AG04450 (cell line): ENCODE measurements around the gene CSH1. TPM values are rescaled to one million over a fixed set of nuclear protein-coding genes. Genes with fewer than 3 reads are reported as not detected.
A peak's percentile ranks its signal among the peaks of the same experiment; 100 is the strongest.
"Not testable (repeated sequence)": the region's sequence is repeated elsewhere in the genome, so short reads cannot be mapped to it uniquely, and the experiment has no call there.

Source experiments
- CTCF ChIA-PET: fragments of 300-600, 350-600 bp; formaldehyde crosslinking; extraction: SDS; loops from one replicate; lab custom pipeline; 2022; ENCODE audit warnings: antibody characterized with exemption, inconsistent platforms; lab: Charles Lee
- POLR2A ChIA-PET: fragments of 350-600 bp; formaldehyde crosslinking; extraction: SDS; loops from one replicate; lab custom pipeline; 2021; ENCODE audit warnings: antibody characterized with exemption, inconsistent platforms; lab: Yijun Ruan, JAX
- DNase-seq: peaks from one replicate; pipeline ENCODE4 v3.0.0-alpha.2; 2011; ENCODE audit warnings: low read depth, low spot score
- H3K27ac ChIP-seq: one replicate; pipeline ENCODE4 v1.5.1; 2012; ENCODE audit warnings: low read depth, low read length, control low read depth
- H3K27me3 ChIP-seq: one replicate; pipeline ENCODE4 v1.6.0; 2012; ENCODE audit warnings: low read length; ENCODE audit not compliant: control insufficient read depth, insufficient read depth
- H3K4me3 ChIP-seq: 2 replicates; pipeline ENCODE4 v1.5.1; 2011; ENCODE audit warnings: mild to moderate bottlenecking, low read depth, low read length, control low read depth
- H3K9me3 ChIP-seq: 2 replicates; pipeline ENCODE4 v1.5.1; 2012; ENCODE audit warnings: low read length; ENCODE audit not compliant: control insufficient read depth, insufficient read depth
- polyA plus RNA-seq: library from polyadenylated mRNA; depleted of rRNA; stranded (reverse); fragments of >200 nt; gene quantifications from 2 replicates; pipeline ENCODE4 v1.2.3, GENCODE V29; 2011
- TF ChIP-seq, protein P1 (sequence below): IDR thresholded peaks from 2 replicates; pipeline ENCODE4 v1.5.1; 2011; ENCODE audit warnings: low read depth, low read length, control low read depth, inconsistent platforms

The CSH1 gene
- polyA plus RNA-seq, 1 experiment = not detected

DNA sequence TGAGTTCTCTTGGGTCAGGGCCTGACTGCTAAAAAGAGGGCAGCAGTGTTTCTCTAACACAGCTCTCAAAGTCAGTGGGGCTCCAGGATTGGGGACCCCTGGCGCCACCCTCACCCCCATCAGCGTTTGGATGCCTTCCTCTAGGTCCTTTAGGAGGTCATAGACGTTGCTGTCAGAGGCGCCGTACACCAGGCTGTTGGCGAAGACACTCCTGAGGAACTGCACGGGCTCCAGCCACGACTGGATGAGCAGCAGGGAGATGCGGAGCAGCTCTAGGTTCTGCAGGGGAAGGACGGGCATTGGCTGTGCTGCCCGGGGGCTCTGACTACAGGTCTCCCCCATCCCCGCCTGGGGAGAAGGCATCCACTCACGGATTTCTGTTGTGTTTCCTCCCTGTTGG lies 21.3 kb upstream of the CSH1 start:
- H3K27me3 ChIP-seq = peaks cover 25% of the 10 kb centered on the region
- H3K27ac ChIP-seq = no peak overlapping the region
- H3K9me3 ChIP-seq = no peaks in the 10 kb centered on the region; the same call in 1 of the 2 replicates
- no peak overlapping the region for H3K4me3 ChIP-seq
- CTCF ChIA-PET = interaction anchor here (0.5 to 4.6 kb wide), 8 partner anchors 50 to 237 kb away, joined by 3 to 110 read pairs (median 6); no protein-coding TSS in a partner anchor
- TF ChIP-seq, protein P1, sequence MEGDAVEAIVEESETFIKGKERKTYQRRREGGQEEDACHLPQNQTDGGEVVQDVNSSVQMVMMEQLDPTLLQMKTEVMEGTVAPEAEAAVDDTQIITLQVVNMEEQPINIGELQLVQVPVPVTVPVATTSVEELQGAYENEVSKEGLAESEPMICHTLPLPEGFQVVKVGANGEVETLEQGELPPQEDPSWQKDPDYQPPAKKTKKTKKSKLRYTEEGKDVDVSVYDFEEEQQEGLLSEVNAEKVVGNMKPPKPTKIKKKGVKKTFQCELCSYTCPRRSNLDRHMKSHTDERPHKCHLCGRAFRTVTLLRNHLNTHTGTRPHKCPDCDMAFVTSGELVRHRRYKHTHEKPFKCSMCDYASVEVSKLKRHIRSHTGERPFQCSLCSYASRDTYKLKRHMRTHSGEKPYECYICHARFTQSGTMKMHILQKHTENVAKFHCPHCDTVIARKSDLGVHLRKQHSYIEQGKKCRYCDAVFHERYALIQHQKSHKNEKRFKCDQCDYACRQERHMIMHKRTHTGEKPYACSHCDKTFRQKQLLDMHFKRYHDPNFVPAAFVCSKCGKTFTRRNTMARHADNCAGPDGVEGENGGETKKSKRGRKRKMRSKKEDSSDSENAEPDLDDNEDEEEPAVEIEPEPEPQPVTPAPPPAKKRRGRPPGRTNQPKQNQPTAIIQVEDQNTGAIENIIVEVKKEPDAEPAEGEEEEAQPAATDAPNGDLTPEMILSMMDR = no peak
- no peak for DNase-seq
- POLR2A ChIA-PET = no interaction called here

DNA sequence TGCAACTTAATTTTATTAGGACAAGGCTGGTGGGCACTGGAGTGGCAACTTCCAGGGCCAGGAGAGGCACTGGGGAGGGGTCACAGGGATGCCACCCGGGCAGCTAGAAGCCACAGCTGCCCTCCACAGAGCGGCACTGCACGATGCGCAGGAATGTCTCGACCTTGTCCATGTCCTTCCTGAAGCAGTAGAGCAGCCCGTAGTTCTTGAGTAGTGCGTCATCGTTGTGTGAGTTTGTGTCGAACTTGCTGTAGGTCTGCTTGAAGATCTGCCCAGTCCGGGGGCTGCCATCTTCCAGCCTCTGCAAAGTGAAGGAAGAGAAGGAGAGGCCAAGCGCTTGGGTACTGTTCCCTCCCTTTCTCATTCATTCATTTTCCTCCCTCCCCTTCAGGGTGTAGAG lies 20.8 kb upstream of the CSH1 start:
- CTCF ChIA-PET = interaction anchor here (0.5 to 4.6 kb wide), 4 partner anchors 51 to 207 kb away, joined by 4 to 110 read pairs (median 6); no protein-coding TSS in a partner anchor
- H3K4me3 ChIP-seq, DNase-seq, H3K9me3 ChIP-seq, POLR2A ChIA-PET, H3K27ac ChIP-seq: not testable (repeated sequence)
- peaks cover 28% of the 10 kb centered on the region for H3K27me3 ChIP-seq

DNA sequence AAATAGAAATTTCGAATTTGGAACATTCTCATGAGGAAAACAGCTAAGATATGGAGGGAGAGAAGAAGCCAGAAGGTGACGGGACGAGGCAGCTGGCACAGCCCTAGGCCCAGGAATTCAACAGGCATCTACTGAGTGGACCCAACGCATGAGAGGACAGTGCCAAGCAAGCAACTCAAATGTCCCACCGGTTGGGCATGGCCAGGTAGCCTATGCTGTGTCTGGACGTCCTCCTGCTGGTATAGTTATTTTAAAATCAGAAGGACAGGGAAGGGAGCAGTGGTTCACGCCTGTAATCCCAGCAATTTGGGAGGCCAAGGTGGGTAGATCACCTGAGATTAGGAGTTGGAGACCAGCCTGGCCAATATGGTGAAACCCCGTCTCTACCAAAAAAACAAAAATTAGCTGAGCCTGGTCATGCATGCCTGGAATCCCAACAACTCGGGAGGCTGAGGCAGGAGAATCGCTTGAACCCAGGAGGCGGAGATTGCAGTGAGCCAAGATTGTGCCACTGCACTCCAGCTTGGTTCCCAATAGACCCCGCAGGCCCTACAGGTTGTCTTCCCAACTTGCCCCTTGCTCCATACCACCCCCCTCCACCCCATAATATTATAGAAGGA lies 20.3 kb upstream of the CSH1 start:
- POLR2A ChIA-PET = no interaction called here
- CTCF ChIA-PET = interaction anchor here (1.3 to 1.6 kb wide), 2 partner anchors 109 to 217 kb away, joined by 4 to 6 read pairs; no protein-coding TSS in a partner anchor
- no peak overlapping the region for H3K27ac ChIP-seq
- H3K4me3 ChIP-seq = no peak overlapping the region
- peaks cover 28% of the 10 kb centered on the region for H3K27me3 ChIP-seq
- TF ChIP-seq, protein P1 = no peak
- no peaks in the 10 kb centered on the region; the same call in 1 of the 2 replicates for H3K9me3 ChIP-seq
- no peak for DNase-seq

DNA sequence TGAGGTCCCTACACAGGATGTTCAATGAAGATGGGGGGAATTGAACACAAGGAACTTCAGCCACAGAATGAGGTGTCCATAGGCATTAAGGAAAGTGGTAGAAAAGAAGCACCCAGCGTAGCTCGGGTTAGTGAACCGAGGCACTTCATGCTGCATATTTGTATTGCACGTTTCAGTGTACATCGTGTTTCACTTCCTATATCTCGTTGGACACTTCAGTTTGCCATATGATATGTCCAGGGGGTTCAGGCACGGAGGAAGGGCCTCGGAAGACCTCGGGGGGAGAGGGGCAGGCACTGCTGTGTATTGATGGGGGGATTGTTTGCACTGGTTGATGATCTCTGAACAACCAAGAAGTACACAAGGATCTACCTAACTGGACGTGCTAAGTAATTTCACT lies 19.4 kb upstream of the CSH1 start:
- H3K27ac ChIP-seq, DNase-seq, H3K4me3 ChIP-seq, H3K9me3 ChIP-seq, POLR2A ChIA-PET: not testable (repeated sequence)
- CTCF ChIA-PET = interaction anchor here (0.7 to 1.6 kb wide), 3 partner anchors 110 to 218 kb away, joined by 4 to 6 read pairs (median 4); no protein-coding TSS in a partner anchor
- H3K27me3 ChIP-seq = peaks cover 29% of the 10 kb centered on the region

GRCh38 chr17:63914471-63914870 lies 18.1 kb upstream of the CSH1 start:
- TF ChIP-seq, protein P1 = no peak
- no peak overlapping the region for H3K4me3 ChIP-seq
- CTCF ChIA-PET = no interaction called here
- no peak for DNase-seq
- POLR2A ChIA-PET = interaction anchor here (0.6 kb wide), 1 partner anchor 86 kb away, joined by 4 read pairs; no protein-coding TSS in a partner anchor
- H3K9me3 ChIP-seq = no peaks in the 10 kb centered on the region; the same call in 1 of the 2 replicates
- peaks cover 31% of the 10 kb centered on the region for H3K27me3 ChIP-seq
- H3K27ac ChIP-seq = no peak overlapping the region

DNA sequence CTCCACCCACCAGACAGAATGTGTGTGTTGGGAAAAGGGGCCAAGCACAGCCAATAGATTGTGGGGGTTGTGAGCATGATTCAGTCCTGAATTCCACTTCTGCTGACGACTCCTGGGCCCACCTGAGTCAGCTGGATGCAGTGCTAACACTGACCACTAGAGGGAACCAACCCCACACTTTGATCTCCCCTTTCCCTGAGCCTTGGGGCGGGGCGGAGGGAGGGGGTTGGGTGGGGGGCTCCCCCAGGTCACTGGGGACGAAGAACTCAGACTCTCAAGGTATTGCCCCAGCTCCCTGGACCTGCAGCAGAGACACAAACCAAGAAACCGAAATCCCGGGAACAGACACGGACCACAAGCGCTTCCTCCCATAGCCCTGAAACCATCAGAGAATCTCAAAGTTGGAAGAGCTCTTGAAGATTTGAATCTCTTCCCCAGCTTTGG lies 15.3 kb upstream of the CSH1 start:
- peaks cover 31% of the 10 kb centered on the region for H3K27me3 ChIP-seq
- H3K9me3 ChIP-seq = no peaks in the 10 kb centered on the region
- TF ChIP-seq, protein P1 = peak; percentile 66
- no peak overlapping the region for H3K4me3 ChIP-seq
- no peak overlapping the region for H3K27ac ChIP-seq
- POLR2A ChIA-PET = no interaction called here
- DNase-seq = no peak
- CTCF ChIA-PET = interaction anchor here (0.7 to 3.4 kb wide), 13 partner anchors 11 to 358 kb away, joined by 3 to 31 read pairs (median 5); no protein-coding TSS in a partner anchor
